OCI-LY3 (cell line): ENCODE data around the gene AKIRIN2.

Experiments used
- H2AFZ ChIP-seq: fragments of 200-600, 300-600 bp; shearing (Covaris generic); 2 replicates; pipeline ENCODE4 v1.6.0; 2014; ENCODE audit warnings: antibody characterized with exemption, low read depth, low read length
- H3K27ac ChIP-seq: fragments of 200-600, 300-600 bp; sonication (generic); 2 replicates; pipeline ENCODE4 v1.5.1; 2014; ENCODE audit warnings: mild to moderate bottlenecking, low read length, moderate library complexity, mixed read lengths
- H3K27me3 ChIP-seq: fragments of 200-600, 300-600 bp; sonication (generic); 2 replicates; pipeline ENCODE4 v1.6.1; 2014; ENCODE audit warnings: low read depth, low read length, mixed read lengths
- H3K36me3 ChIP-seq: fragments of 200-600, 300-600 bp; sonication (generic); replicated peaks from 2 replicates; pipeline ENCODE3; 2014; ENCODE audit warnings: low read depth, low read length, mixed read lengths
- H3K4me1 ChIP-seq: fragments of 300-600, 200-600 bp; sonication (generic); 2 replicates; pipeline ENCODE4 v1.6.1; 2014; ENCODE audit warnings: low read length, mixed read lengths
- H3K4me2 ChIP-seq: fragments of 200-600, 300-600 bp; sonication (generic); 2 replicates; pipeline ENCODE4 v1.6.1; 2014; ENCODE audit warnings: low read length, mixed read lengths
- H3K4me3 ChIP-seq: fragments of 300-600, 200-600 bp; sonication (generic); 2 replicates; pipeline ENCODE4 v1.5.1; 2014; ENCODE audit warnings: antibody characterized with exemption, mild to moderate bottlenecking, low read length, moderate library complexity
- H3K79me2 ChIP-seq: fragments of 300-600, 200-600 bp; shearing (Covaris generic); 2 replicates; pipeline ENCODE4 v1.6.1; 2014; ENCODE audit warnings: mild to moderate bottlenecking, low read length, mixed read lengths
- H3K9ac ChIP-seq: fragments of 300-600, 200-600 bp; shearing (Covaris generic); 2 replicates; pipeline ENCODE4 v1.6.0; 2014; ENCODE audit warnings: mild to moderate bottlenecking, low read length, moderate library complexity
- H3K9me3 ChIP-seq: fragments of 200-600, 300-600 bp; shearing (Covaris generic); 2 replicates; pipeline ENCODE4 v1.6.1; 2014; ENCODE audit warnings: low read length, mixed read lengths; ENCODE audit not compliant: insufficient read depth
- H4K20me1 ChIP-seq: fragments of 200-600, 300-600 bp; sonication (generic); 2 replicates; pipeline ENCODE4 v1.6.1; 2016; ENCODE audit warnings: low read length, mixed read lengths; ENCODE audit not compliant: insufficient read depth
- EZH2phosphoT487 ChIP-seq: fragments of 200-600 bp; shearing (Covaris generic); IDR thresholded peaks from 2 replicates; pipeline ENCODE4 v1.6.1; 2018; ENCODE audit warnings: antibody characterized with exemption, mixed run types, low read depth
- TF ChIP-seq, protein P1 (sequence below): fragments of 200-600, 300-600 bp; sonication (generic); IDR thresholded peaks from 2 replicates; pipeline ENCODE4 v1.5.1; 2014; ENCODE audit warnings: antibody characterized with exemption, low read length, low read depth

AKIRIN2 gene

DNA sequence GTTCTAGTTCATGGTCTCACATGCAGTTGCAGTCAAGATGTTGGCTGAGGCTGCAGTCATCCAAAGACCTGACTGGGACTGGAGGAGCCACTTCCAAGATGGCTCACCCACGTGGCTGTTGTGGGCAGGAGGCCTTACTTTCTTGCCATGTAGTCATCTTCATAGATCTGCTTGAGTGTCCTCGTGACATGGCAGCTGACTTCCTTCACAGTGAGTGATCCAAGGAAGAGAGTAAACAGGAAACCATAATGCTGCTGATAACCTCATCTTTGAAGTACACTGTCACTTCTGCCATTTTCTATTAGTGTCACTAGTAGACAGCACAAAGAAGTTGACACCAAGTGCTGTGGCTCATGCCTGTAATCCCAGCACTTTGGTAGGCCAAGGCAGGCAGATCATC is 40.1 kb upstream of the AKIRIN2 start:
- Histone ChIP-seq H2AFZ (no peak overlapping the region), H3K4me2 (0 out of 2 replicates have a peak overlapping the region, but pooled peaks have one; percentile 5), H3K9ac (no peak overlapping the region), H3K9me3 (no peaks in the 10 kb centered on the region), H3K4me3 (no peak overlapping the region), H4K20me1 (no peaks in the 10 kb centered on the region), H3K27me3 (no peaks in the 10 kb centered on the region), H3K4me1 (peaks cover 29% of the 10 kb centered on the region), H3K36me3 (no peaks in the 10 kb centered on the region), H3K27ac (no peak overlapping the region), H3K79me2 (no peaks in the 10 kb centered on the region)
- TF ChIP-seq, protein P1, sequence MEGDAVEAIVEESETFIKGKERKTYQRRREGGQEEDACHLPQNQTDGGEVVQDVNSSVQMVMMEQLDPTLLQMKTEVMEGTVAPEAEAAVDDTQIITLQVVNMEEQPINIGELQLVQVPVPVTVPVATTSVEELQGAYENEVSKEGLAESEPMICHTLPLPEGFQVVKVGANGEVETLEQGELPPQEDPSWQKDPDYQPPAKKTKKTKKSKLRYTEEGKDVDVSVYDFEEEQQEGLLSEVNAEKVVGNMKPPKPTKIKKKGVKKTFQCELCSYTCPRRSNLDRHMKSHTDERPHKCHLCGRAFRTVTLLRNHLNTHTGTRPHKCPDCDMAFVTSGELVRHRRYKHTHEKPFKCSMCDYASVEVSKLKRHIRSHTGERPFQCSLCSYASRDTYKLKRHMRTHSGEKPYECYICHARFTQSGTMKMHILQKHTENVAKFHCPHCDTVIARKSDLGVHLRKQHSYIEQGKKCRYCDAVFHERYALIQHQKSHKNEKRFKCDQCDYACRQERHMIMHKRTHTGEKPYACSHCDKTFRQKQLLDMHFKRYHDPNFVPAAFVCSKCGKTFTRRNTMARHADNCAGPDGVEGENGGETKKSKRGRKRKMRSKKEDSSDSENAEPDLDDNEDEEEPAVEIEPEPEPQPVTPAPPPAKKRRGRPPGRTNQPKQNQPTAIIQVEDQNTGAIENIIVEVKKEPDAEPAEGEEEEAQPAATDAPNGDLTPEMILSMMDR: no peak
- TF ChIP-seq EZH2phosphoT487: no peak

DNA sequence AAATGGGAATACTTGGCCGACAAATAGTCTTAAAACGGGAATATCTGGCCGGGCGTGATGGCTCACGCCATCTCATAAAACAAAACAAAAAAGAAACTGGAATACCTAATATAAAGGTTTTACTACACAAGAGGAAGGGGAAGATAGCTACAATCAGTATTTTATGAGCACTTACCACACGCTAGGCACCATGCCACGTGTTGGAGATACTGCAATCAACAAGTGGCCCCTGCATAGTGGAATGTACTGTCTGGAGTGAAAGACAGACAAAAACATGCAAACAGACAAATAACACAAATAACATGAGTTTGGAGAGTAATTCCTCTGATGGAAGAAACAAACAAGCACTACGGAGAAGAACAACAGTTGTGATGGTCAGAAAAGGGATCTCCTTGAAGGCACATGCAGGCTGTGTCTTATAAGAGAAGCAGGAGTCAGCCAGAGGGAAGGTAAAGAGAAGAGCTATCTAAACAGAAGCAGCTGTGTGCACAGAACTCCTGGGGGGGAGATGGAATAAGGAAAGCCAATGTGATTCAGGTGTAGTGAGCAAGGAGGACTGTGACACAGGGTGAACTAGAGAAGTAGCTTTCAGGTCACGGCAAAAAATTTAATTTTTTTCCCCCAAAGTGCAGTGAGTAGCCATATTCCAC is 39.1 kb upstream of the AKIRIN2 start:
- Histone ChIP-seq H3K27ac (no peak overlapping the region), H2AFZ (no peak overlapping the region), H3K9me3 (no peaks in the 10 kb centered on the region), H3K4me3 (no peak overlapping the region), H3K9ac (no peak overlapping the region), H3K27me3 (no peaks in the 10 kb centered on the region), H3K36me3 (no peaks in the 10 kb centered on the region), H3K79me2 (no peaks in the 10 kb centered on the region), H4K20me1 (no peaks in the 10 kb centered on the region), H3K4me2 (no peak overlapping the region), H3K4me1 (peaks cover 25% of the 10 kb centered on the region)
- TF ChIP-seq EZH2phosphoT487: no peak
- TF ChIP-seq, protein P1: no peak

DNA sequence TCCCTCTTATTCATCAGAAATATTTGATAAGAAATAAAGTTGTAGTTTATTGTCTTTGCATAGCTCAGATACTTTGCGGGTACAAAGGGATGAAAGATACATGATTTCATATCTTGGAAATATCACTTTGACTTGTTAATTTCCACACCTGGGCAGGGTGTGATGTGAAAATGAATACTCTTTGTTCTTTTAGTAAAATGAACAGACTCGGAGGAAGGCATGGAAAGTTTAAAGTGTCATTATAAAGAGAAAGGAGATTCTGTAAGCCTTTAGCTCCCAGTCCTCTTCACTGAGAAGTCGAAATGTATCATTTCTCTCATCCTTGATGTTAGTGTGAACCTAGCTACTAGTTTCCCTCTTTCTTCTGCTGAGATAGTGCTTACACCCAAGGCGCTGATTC is 36.7 kb upstream of the AKIRIN2 start:
- Histone ChIP-seq H3K36me3 (no peaks in the 10 kb centered on the region), H3K4me2 (no peak overlapping the region), H4K20me1 (no peaks in the 10 kb centered on the region), H3K79me2 (no peaks in the 10 kb centered on the region), H3K4me1 (peaks cover 23% of the 10 kb centered on the region), H3K27ac (no peak overlapping the region), H3K4me3 (no peak overlapping the region), H3K9me3 (no peaks in the 10 kb centered on the region), H3K27me3 (no peaks in the 10 kb centered on the region), H3K9ac (no peak overlapping the region), H2AFZ (no peak overlapping the region)
- TF ChIP-seq EZH2phosphoT487: no peak
- TF ChIP-seq, protein P1: no peak

DNA sequence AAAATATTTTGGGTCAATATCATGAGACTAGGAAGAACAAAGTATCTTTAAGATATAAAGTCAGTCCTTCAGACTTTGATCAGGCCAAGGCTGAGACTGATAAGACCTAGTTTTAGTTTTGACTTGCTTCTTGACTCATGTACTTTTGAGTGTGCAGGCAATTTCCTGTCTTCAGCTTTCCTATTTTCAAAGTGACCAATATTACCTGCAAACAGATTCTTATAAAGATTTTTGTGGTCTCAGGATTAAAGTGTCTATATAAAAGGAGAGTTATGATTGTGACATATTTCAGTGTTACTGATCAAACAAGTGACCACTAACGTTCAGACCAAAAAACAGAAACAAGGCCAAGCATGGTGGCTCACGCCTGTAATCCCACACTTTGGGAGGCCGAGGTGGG is 36.0 kb upstream of the AKIRIN2 start:
- Histone ChIP-seq H3K9me3 (no peaks in the 10 kb centered on the region), H3K4me1 (peaks cover 25% of the 10 kb centered on the region), H3K4me2 (no peak overlapping the region), H3K36me3 (no peaks in the 10 kb centered on the region), H3K27me3 (no peaks in the 10 kb centered on the region), H3K9ac (no peak overlapping the region), H3K4me3 (no peak overlapping the region), H3K79me2 (no peaks in the 10 kb centered on the region), H4K20me1 (no peaks in the 10 kb centered on the region), H2AFZ (no peak overlapping the region), H3K27ac (no peak overlapping the region)
- TF ChIP-seq EZH2phosphoT487: no peak
- TF ChIP-seq, protein P1: no peak
